GM18502 (cell line): ENCODE results near the gene CCNL2.
A peak's percentile ranks its signal among the peaks of the same experiment; 100 is the strongest.
"Not testable (repeated sequence)": the region's sequence is repeated elsewhere in the genome, so short reads cannot be mapped to it uniquely, and the experiment has no call there.

Experiments
- ATAC-seq: cut with Tn5 transposase; IDR thresholded peaks from one replicate; pipeline ENCODE4 v1.9.1; 2021; ENCODE audit warnings: mild to moderate bottlenecking; ENCODE audit not compliant: unreplicated experiment, poor library complexity

Gene CCNL2

DNA sequence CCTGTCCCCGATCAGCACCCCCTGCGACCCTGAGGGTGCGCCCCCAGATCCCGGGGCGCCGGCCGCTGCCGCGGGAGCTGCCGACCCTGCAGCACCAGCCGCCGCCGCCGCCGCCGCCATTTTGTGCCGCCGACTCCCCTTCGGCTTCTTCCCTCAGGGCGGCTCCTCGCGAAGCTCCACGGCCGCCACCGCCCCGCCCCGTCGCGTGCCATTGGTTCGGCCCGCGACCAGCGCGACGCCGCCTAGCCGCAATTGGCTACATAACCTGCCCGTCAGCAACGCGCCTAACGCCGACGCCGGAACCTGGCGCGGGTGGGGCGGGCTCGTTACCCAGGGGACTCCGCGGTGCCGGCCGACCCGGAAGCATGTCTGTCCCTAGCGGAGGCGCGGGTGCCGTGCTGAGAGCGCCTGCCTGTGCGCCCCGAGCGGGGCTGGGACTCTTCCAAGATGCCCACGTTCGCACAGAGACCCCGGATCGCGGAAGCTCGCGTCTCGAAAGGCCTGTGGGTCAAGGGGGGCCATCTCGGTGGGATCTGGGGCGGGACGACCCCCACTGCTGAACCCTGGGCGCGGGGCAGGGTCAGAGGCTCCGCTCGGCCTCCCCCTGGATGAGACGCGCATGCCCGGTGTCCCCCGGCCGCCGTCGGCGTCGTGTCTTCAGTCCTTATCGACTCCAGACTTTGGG is at the start of gene CCNL2:
CCNL2 (minus strand) TSS at position 149 of the 685 bp plus-strand sequence; CDS start at position 120, 29 bp downstream.
- peak; percentile 94 for ATAC-seq

DNA sequence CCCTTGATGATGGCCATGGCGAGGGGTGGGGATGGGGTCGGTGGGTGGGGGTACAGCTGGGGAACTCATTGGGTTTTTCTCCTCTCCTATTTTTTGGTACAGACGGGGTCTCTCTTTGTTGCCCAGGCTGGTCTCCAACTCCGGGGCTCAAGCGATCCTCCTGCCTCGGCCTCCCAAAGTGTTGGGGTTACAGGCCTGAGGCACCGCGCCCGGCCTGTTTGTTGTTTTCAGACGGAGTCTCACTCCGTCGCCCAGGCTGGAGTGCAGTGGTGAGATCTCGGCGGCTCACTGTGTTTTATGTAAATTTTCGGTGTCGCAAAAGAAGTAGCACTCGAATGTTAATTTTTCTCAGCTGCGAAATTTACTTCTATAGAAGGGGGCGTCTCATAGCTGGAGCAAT is 47.5 kb upstream of the CCNL2 start:
- not testable (repeated sequence) for ATAC-seq

DNA sequence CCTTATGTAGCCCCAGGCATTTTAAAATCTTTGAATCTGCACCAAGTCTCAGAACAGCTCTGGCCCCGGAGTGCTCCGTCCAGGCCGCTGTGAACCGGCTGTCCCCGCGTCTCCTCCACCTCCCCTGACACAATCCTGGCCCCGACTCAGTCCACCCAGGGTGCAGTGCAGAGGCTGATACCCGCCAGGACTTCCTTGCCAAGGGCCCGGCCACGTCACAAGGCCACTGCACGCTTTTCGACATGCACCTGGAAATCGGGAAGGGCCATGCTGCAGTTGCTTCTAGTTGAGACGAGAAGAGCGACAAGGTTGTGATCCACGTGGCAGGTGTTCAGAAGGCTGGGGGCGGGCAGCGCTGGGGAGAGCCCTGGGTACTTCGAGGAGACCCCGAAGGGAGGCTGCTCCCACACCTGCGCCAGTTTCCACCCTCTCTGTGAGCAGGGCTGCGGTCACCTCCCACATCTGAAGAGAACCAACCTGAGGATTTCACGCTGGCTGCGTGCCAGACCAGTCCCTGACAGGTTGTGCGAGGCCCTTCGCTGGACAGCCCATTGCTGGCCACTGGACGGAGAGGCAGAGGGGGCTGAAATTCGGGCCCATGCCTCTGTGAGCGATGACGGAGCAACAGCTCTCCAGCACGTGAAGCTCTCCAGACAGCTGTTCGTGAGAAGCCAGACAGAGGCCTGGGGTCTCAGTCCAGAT is 43.1 kb upstream of the CCNL2 start:
- ATAC-seq: no peak

DNA sequence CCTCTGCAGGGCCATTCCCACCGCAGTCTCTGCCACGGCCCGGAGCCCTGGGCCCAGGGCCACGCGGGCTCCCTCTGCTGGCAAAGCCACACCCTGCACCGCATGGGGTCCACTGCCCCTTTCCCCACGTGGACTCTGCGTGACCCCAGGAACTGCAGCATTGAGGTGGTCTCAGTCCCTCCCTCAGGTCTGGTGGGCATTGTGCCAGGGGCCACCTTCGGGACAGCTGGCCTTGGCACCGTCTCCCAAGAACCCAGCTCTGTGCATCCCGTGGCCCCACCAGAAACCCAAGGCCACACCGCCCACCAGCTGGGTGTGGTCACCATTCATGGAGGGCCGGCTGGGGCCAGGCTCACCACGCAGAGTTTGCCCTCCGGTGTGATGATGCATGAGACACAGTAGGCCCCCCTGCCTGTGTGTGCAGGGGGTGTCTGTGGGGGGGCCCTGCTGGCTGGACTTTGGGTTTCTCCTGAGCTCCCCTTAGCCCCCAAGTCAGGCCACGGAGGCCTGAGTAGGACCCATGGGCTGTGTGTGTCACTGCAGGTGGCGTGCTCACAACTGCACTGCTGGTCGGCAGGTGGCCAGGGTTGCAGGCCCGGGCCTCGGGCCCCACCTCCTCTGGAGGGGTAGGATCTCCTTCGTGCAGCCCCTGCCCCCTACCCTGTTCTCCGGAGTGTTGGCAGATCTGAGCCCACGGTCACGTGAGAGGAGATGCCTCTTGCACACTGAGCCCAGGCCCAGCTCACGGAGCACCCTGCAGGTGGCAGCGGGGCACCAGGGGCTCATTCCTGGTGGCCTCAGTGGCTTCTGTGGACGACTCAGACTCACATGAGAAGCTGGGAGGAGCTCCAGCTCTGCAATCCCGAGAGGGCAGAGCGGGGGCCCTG is 42.1 kb upstream of the CCNL2 start:
- ATAC-seq: no peak

DNA sequence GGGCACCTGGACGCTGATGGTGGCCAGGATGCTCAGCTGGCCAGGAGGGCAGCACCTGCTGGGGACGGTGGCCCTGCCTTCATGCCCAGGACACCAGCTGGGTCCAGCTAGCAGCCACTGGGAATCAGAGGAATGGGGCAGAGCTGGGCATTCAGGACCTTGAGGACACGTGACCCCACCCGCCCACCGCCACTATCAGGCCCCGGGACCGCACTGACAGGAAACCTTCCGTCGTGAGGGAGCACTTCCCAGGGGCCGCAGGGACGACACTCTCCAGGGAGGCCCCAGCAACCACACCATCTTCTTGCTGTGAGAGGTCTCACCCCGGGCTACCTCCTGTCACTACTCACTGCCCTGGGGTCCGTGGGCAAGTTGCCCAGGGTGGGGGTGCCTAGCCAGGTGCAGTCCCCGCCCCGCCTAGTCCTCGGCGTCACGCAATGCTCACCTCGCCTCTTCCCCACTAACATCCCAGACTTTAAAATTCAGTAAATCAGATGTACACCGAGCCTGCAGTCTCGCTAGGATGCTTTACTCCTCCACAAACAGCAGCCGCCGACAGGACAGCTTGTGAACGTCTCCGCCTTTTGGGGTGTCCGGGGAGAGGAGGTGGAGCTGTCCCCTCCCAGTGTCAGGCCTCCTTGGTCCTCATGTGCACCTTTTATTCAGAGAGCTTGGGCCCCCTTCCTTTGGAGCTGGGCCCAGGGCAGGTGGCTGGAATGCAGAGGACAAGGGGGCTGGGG is 41.3 kb upstream of the CCNL2 start:
- no peak for ATAC-seq

DNA sequence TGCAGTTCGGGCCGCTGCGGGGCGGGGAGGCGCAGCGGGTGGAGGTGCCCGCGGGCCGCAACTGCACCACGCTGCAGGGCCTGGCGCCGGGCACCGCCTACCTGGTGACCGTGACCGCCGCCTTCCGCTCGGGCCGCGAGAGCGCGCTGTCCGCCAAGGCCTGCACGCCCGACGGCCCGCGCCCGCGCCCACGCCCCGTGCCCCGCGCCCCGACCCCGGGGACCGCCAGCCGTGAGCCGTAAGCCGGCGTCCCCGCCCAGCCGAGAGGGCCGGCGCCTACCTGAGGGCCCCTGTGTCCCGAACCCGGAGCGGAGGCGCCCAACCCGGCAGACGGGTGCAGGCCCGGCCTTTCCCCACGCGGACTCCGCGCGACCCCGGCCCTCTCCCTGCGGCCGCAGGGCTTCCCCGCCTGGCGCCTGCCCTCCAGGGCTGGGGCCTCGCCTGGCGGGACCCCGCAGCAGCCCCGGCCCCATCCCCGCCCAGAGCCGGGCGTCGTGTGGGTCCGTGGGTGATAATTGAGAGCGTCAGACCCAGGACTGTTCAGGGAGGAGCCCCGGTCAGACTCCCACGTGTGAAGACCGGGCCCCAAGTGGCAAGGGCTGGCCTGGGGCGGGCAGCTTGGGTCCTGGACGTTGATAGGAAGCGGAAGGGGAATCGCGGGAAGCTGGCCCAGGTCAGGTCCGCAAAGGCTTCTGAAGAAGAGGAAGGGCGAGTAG is 40.6 kb upstream of the CCNL2 start:
- ATAC-seq: no peak

DNA sequence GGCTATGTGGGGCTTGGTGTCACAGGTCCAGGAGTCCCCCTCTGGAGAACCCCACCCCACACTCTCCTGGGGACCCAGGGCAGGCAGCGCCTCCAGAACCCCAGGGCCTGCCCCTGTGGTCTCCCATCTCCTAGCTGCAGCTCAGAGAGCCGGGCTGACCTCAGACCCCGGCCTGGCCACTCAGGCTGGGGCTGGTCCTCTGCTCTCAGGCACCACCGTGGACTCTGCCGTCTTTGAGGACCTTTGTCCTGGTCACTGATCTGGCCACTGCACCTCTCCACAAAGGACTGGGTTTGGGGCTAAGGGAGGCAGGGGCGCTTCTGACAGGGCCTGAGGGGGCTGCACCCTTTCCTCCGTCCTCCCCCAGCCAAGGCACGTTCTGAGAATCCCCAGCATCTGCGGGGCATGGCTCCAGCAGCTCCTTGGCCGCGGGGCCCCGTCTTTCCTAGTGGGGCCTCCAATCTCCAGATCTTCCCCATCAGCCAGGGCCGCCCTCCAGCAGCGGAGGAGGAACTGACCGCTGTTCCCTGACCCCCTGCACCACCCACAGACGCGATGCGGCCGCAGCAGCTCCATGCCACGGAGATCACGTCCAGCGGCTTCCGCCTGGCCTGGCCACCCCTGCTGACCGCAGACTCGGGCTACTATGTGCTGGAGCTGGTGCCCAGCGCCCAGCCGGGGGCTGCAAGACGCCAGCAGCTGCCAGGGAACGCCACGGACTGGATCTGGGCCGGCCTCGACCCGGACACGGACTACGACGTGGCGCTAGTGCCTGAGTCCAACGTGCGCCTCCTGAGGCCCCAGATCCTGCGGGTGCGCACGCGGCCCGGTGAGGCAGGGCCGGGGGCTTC is 39.6 kb upstream of the CCNL2 start:
- no peak for ATAC-seq

DNA sequence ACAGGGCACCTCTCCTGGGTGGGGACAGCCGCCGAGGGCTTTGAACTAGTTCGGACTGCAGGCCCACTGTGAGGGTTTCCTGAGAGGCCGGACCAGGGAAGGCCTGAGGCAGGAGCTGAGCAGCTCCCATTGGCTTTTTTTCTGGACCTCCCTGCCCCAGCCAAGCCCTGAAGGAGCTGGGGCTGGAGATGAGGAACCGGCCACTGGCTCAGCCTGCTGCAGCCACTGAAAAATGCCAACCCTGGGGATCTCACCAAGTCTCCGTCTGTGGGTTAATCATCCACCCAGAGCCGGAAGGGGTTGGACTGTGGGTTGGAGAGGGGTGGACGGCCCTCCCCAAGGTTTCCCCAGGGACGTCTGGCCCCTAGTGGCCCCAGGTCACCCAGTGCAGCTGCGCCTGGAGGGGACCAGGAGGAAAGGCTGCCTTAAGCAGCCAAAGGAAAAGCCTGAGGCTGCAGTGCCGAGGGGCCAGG is 38.8 kb upstream of the CCNL2 start:
- ATAC-seq: no peak

DNA sequence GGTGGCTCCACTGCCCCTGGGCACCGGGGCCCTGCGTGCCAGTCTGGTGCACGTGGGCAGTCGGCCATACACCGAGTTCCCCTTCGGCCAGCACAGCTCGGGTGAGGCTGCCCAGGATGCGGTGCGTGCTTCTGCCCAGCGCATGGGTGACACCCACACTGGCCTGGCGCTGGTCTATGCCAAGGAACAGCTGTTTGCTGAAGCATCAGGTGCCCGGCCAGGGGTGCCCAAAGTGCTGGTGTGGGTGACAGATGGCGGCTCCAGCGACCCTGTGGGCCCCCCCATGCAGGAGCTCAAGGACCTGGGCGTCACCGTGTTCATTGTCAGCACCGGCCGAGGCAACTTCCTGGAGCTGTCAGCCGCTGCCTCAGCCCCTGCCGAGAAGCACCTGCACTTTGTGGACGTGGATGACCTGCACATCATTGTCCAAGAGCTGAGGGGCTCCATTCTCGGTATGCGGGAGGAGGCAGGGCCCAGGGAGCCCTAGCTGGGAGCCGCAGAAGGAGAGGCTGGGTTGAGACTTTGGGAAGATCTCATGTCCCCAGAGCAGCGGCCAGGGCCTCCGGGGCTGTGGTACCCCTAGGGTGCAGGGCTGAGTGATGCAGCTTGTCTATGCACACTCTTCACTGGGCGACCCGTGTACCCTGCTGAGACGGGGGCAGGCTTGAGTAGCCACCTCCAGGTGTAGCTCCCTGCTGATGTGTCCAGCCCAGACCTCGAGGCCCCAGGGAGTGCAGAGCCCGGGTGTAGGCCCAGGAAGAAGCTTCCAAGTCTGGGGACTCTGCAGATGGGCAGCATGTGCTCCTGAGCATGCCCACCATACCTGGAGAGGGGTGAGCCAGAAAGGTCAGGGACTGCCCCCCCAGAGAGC is 38.1 kb upstream of the CCNL2 start:
- no peak for ATAC-seq

DNA sequence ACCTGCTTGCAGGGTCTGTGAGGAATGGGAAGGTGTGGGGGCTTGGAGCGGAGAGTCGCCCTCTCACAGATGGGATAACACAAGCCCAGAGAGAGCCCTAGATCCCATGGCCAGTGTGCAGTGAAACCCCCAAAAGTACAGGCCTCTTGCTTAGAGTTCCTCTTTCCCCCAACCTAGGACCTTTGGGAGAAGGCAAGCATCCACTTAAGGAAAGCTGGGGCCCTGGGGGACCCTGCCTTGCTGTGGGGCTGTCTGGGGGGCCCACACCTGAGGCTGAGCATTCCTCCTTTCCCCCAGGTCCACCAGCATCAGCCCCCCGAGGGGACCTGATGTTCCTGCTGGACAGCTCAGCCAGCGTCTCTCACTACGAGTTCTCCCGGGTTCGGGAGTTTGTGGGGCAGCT is 37.5 kb upstream of the CCNL2 start:
- ATAC-seq: no peak

DNA sequence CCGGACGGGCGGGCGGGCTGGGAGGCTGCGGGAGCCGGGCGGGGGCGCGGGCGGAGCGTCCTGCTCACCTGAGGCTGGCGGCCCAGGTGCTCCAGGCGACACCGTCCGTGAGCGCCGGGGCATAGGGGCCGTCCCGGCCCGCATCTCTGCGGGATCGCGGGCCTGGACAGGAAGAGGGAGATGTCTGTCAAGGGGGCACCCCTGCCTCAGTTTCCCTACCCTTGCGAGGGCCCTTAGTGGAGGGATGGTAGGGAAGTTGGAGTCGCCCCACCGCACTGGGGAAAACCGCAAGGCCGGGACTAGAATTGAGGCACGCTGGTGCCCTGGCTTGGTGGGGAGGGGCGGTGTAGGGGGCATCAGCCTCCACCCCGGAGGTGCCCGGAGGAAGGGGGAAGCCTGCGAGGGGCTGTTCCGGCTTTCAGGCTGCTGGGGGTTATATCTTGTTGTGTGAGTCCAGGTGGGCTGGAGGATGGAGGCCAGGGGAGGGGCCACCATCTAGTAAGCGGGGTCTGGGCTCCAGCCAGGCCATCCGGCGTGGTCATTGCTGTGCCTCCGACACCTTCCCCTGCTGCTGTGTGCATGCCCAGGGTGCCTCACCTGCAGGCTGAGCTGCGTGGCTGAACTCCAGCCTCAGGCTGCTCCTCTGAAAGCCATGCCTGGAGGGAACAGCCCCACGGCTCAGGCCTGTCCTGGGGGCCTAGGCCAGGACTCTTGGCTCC is 36.9 kb upstream of the CCNL2 start:
- no peak for ATAC-seq

DNA sequence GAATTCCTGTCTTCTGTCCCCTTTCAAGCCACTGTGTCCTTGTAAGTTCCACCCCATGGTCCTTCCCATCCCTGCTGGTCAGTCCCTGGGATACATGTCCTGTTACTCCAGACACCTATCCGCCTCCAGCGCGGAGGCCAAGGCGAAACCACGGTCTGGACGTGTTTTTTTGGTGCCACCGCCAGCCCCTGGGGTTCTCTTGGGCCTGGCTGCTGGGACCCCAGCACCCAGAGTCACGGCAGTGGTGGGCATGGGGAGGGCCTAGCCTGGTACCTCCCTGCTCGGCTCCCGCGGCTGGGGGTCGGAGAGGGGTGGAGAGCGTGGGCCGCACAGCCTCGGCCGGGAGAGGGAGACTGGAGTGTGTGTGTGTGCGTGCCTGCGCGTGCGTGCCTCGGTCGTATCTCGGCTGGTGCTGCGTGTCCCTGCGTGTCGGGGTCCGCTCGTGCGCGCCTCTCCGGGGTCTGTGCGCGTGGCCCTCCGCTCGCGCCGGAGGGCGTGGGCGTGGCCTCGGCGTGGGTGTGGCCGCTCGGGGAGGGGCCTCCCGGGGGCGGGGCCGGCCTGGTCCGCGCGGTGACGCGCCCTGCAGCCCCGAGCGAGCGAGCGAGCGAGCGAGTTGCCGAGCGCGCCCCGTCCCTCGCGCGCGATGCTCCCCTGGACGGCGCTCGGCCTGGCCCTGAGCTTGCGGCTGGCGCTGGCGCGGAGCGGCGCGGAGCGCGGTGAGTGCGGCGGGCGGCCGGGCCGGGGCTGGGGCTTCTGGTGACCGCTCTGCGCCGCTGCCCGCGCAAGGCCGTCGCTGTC is 36.2 kb upstream of the CCNL2 start, which contains the start of gene VWA1:
VWA1 (plus strand) TSS at position 585 of the 798 bp plus-strand sequence; CDS start at position 644, 59 bp downstream.
- ATAC-seq: no peak

DNA sequence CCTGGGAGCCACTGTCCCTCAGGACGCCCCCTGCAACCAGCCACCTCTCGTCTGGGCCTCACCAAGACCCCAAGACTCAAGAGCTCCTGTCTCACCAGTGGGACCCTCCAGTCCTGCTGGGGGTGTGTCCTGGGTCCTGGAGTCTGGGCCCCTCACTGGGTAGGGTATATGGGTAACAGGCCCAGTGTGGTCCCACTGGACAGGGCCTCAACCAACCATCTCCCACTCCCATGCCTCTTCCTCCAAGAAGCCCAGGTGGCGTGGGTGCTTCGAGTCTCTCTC is 35.6 kb upstream of the CCNL2 start:
- no peak for ATAC-seq

DNA sequence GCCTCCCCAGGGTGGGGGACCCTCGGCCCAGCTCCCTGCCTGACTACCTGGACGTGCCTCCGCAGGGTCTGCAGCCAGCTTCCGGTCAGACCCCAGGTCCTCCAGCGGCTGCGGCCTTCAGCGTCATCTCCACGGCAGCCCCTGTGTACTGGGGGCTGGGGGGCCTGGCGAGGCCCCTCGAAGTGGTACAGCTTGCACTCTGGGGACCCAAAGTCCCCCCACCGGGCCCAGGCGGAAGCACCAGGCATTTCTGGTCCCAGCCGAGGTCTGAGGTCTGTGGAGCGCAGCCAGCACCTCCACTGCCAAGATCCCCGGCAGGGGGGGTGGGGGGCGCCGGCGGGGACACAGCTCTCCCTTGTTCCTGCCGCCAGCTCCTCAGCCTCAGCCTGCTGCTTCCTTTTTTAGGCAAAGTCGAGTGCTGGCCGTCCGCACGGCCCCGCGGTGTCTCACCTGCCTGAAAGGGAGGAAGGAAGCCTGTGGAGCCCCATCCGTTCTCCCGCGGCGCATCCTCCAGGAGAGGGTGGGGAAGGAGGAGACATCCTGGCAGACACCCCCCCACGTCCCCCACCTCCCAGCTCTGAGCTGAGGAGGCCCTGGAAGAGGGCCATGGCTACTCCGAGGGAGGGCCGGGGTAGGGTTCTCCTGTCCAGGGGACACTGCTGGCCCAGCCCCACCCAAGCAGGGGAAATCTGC is 35.1 kb upstream of the CCNL2 start:
- ATAC-seq: no peak

DNA sequence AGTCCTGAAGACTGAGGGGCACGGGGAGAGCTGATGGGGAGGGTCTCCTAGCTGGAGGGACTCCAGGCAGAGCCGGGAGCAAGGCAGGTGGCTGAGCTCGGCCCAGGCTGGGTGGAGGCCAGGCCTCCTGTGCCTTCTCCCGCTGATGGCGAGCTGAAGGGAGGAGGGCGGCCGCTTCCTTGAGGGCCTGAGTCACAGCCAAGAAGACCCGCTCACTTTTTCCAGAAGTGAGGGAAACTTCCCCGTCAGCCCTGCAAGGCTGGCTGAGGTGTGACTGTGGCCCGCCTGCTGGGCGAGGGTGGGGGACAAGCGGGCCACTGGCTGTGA is 34.6 kb upstream of the CCNL2 start:
- no peak for ATAC-seq
